HuH-7 (cell line): ENCODE data around the gene GP1BB.

Source experiments
- DNase-seq: peaks from one replicate; pipeline ENCODE4 v3.0.0; 2011; ENCODE audit warnings: low spot score

The GP1BB gene

GRCh38 chr22:19756288-19757128 is 33.2 kb downstream of the GP1BB start:
- peak; percentile 98 for DNase-seq

- DNase-seq, result peak; percentile 58
Measured at GRCh38 chr22:19757140-19757984, 34.0 kb downstream of the GP1BB start.

GRCh38 chr22:19757985-19758895 is 34.9 kb downstream of the GP1BB start:
- DNase-seq, result peak; percentile 49

GRCh38 chr22:19758896-19759426 is 35.6 kb downstream of the GP1BB start:
- DNase-seq, result no peak

GRCh38 chr22:19759427-19760057 is 36.2 kb downstream of the GP1BB start:
- DNase-seq, result no peak

- peak; percentile 54 for DNase-seq
Measured at GRCh38 chr22:19760058-19760950, 37.0 kb downstream of the GP1BB start, which contains the start of gene TBX1. TSS of gene TBX1 (plus strand) at chr22:19760778. CDS start at chr22:19760844, 66 bp downstream.

GRCh38 chr22:19760951-19761724 is 37.8 kb downstream of the GP1BB start:
- DNase-seq, result no peak

GRCh38 chr22:19761725-19762567 is 38.6 kb downstream of the GP1BB start:
- peak; percentile 67 for DNase-seq

- no peak for DNase-seq
Measured at GRCh38 chr22:19762568-19763457, 39.5 kb downstream of the GP1BB start.

- no peak for DNase-seq
Measured at GRCh38 chr22:19763458-19764298, 40.3 kb downstream of the GP1BB start.

- DNase-seq, result no peak
Measured at GRCh38 chr22:19764299-19764593, 40.9 kb downstream of the GP1BB start.

- no peak for DNase-seq
Measured at GRCh38 chr22:19764636-19765476, 41.5 kb downstream of the GP1BB start.

- DNase-seq, result no peak
Measured at GRCh38 chr22:19765477-19766239, 42.3 kb downstream of the GP1BB start.

- no peak for DNase-seq
Measured at GRCh38 chr22:19766240-19766510, 42.8 kb downstream of the GP1BB start.
